ENCODE results near the gene PPP2R3B. TPM values are rescaled to one million over a fixed set of nuclear protein-coding genes. Genes with fewer than 3 reads are reported as not detected.
A peak's percentile ranks its signal among the peaks of the same experiment; 100 is the strongest.

The PPP2R3B gene
- total and polyA plus RNA-seq, 2 of the 4 experiments (the other 2 are of a cell fraction), result 13.2 to 13.3 TPM

- Histone ChIP-seq H3K56ac (ENCODE audit: extremely low read depth, insufficient read depth, low read length) (no peak overlapping the region), H3K4me2 (ENCODE audit: low read depth, low read length) (no peak overlapping the region), H3K27ac (ENCODE audit: insufficient read depth, low read length) (no peak overlapping the region), H3K79me1 (ENCODE audit: low read depth in 1 of 2, low read length in 2 of 2) (peaks cover 0 to 7% of the 10 kb centered on the region in 2 experiments; a peak in 1 of 4 replicates), H3K36me3 (ENCODE audit: control insufficient read depth, insufficient read depth, low read length) (peaks cover 42% of the 10 kb centered on the region), H4K8ac (ENCODE audit: low read depth in 2 of 2, low read length in 2 of 2) (no peak overlapping the region), H2AK9ac (replicated peaks; ENCODE audit: low read depth, low read length, poor library complexity) (no peak overlapping the region), H3K18ac (ENCODE audit: low read depth, low read length) (no peak overlapping the region), H3K9me1 (ENCODE audit: insufficient read depth, low read length) (no peaks in the 10 kb centered on the region; the same call in 1 of the 2 replicates), H2BK15ac (ENCODE audit: low read depth, low read length) (no peak overlapping the region), H3K4me1 (ENCODE audit: control insufficient read depth, insufficient read depth, low read length) (no peaks in the 10 kb centered on the region), H3K9ac (ENCODE audit: low read depth, low read length) (no peak overlapping the region), H3K23ac (ENCODE audit: low read depth, low read length) (no peak overlapping the region), H2AFZ (replicated peaks; ENCODE audit: low read length, poor library complexity) (no peak overlapping the region), H3K4ac (ENCODE audit: low read depth, low read length) (no peak overlapping the region), H3K27me3 (ENCODE audit: control insufficient read depth, insufficient read depth, low read length) (no peaks in the 10 kb centered on the region), H2AK5ac (ENCODE audit: low read depth, low read length) (no peak overlapping the region), H3K9me3 (ENCODE audit: control insufficient read depth, insufficient read depth, low read length) (no peaks in the 10 kb centered on the region), H4K20me1 (ENCODE audit: insufficient read depth, low read length) (no peaks in the 10 kb centered on the region), H3K14ac (replicated peaks; ENCODE audit: low read depth, low read length) (no peak overlapping the region), H2BK20ac (ENCODE audit: low read depth, low read length) (no peak overlapping the region), H4K5ac (ENCODE audit: low read depth, low read length) (no peak overlapping the region), H2BK120ac (ENCODE audit: low read depth, low read length) (no peak overlapping the region), H2BK5ac (ENCODE audit: low read depth, low read length, poor library complexity, severe bottlenecking) (peak overlapping the region; percentile 79), H4K91ac (ENCODE audit: insufficient read depth, low read depth, low read length) (no peak overlapping the region), H3K4me3 (ENCODE audit: insufficient read depth, low read depth, low read length) (no peak overlapping the region)
- POLR2A ChIA-PET (ENCODE audit: unreplicated experiment), result no interaction called here
- DNase-seq (no peak), ATAC-seq (ENCODE audit: low read depth) (no peak)
- BruUV-seq (replicated peaks), result no TSS peak
- in situ Hi-C loops (cut with MboI; ENCODE audit: low sequenced_read_pairs), result no loop called here
- 98% methylated on average over 26 of the region's 51 CpGs; no CpG with 5 or more reads in 1 of the 2 experiments for WGBS, 2 experiments (ENCODE audit: extremely low coverage in 2 of 2, insufficient read length in 1 of 2)
- intact Hi-C loops (cut with micrococcal nuclease), result no loop called here
- dilution Hi-C loops (cut with HindIII; ENCODE audit: low sequenced_read_pairs, unreplicated experiment), result no loop called here
- CTCF ChIA-PET, result no interaction called here
- TF ChIP-seq NFE2L2 (IDR thresholded peaks at IDR 0.05; ENCODE audit: low read depth, low read length) (no peak), MXI1 (IDR thresholded peaks at IDR 0.05; ENCODE audit: borderline replicate concordance, low read depth, low read length) (no peak), CEBPB (IDR thresholded peaks at IDR 0.05; ENCODE audit: low read depth, low read length) (no peak), RAD21 (IDR thresholded peaks at IDR 0.05; ENCODE audit: low read length) (no peak), RFX5 (IDR thresholded peaks at IDR 0.05; ENCODE audit: low read depth, low read length) (no peak), BHLHE40 (IDR thresholded peaks at IDR 0.05; ENCODE audit: low read depth, low read length) (no peak), POLR2A (IDR thresholded peaks at IDR 0.05; ENCODE audit: low read depth, low read length) (no peak), MAZ (IDR thresholded peaks at IDR 0.05; ENCODE audit: borderline replicate concordance, low read depth, low read length) (no peak), SMC3 (IDR thresholded peaks at IDR 0.05; ENCODE audit: low read depth, low read length) (no peak), FOS (IDR thresholded peaks at IDR 0.05; ENCODE audit: low read depth, low read length) (no peak), RCOR1 (IDR thresholded peaks at IDR 0.05; ENCODE audit: insufficient replicate concordance, low read length) (no peak), MAFK (IDR thresholded peaks at IDR 0.05; ENCODE audit: low read depth, low read length) (no peak), USF2 (IDR thresholded peaks at IDR 0.05; ENCODE audit: low read depth, low read length) (no peak), ELK1 (IDR thresholded peaks at IDR 0.05; ENCODE audit: borderline replicate concordance, low read depth, low read length) (no peak), CTCF (conservative IDR thresholded peaks at IDR 0.05; ENCODE audit: low read depth, low read length) (no peak)
Measured at GRCh38 chrX:314781-315595, 71.7 kb downstream of the PPP2R3B start.
